GM23248 (cell line): ENCODE measurements around the gene TBL3.

Experiments
- EZH2 ChIP-seq: fragments of 200-600 bp; sonication (generic); IDR thresholded peaks from 2 replicates; pipeline ENCODE4 v1.6.1; 2018; ENCODE audit warnings: antibody characterized with exemption, mild to moderate bottlenecking; ENCODE audit not compliant: insufficient read depth, poor library complexity, severe bottlenecking
- EZH2phosphoT487 ChIP-seq: fragments of 200-600 bp; sonication (generic); IDR thresholded peaks from 2 replicates; pipeline ENCODE4 v1.6.1; 2018; ENCODE audit warnings: antibody characterized with exemption, moderate library complexity, mild to moderate bottlenecking, low read depth; ENCODE audit not compliant: insufficient read depth

DNA sequence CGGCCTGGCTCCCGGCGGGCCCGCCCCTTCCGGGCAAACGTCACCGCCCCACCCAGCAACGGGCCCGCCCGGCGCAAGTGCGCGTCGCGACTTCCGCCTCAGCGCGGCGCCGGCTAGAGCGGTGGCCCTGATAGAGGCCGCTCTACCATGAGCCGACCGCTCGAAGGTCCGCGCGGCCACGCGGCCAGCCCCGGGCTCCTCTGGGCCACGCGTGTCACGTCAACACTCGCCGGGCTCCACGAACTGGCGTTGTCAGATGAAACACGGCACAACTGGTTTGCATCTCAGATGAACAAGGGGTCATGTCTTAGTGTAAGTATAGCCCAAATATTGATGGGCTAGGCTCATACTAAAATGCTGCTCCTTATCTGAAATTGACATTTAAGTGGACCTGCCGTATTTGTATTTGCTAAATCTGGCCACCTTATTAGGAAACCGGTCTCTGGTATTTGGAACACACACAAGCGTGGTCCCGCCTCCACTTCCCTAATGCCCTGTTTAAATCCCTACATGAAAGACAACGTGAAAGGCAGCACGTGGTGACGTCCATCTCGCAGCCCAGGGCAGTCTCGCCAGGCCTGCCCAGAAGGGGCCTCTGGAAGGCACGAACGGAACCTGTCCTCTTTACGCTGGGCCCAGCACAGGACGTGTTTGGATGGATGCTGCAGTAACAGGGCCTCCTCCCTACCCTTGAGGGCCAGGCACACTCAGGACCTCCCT is 38.1 kb downstream of the TBL3 start, which contains the start of gene ZNF598:
- no peak for TF ChIP-seq EZH2
- TF ChIP-seq EZH2phosphoT487 = no peak
